GM21576 (cell line): ENCODE measurements around the gene ASB18.

Source experiments
- ATAC-seq: cut with Tn5 transposase; IDR thresholded peaks from one replicate; pipeline ENCODE4 v1.9.1; 2021; ENCODE audit warnings: mild to moderate bottlenecking, moderate library complexity; ENCODE audit not compliant: unreplicated experiment

ASB18 gene

DNA sequence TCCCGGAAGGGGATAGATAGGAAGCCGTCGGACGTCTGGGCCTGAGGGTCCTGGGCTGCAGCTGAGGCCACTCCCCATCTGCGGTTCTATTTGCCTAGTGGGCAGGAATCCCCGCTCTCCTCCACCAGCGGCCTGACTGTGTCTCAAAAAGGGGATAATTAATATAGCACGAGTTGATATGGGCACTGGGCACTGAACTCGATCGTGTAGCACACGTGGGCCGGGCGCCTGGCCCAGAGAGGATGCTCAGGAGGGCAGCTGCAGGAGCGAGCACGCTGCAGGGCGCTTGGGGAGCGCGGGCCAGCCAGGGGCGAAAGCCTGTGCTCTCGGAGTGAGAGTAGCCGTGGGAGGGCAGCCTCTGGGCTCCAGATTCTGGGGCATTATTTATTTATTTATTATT, 87.3 kb downstream of the ASB18 start:
- ATAC-seq = no peak

DNA sequence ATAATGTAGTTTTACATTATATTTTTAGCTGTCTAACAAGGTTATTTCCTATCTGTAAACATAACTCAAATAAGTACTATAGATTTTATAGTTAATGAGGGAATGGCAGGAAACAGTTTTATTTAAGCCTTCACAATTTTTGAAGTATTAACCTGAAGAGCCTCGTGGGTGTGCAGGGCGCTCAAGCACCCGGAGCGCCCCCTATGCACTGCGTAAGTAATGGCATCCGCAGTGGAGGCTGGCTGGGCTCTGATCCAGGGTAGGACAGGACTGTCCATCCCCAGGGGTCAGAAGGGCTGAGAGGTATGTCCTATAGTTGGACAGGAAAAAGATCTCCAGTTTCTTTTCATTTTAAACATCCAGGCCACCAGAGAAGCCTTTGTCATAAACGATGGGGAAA, 87.8 kb downstream of the ASB18 start:
- ATAC-seq = no peak

DNA sequence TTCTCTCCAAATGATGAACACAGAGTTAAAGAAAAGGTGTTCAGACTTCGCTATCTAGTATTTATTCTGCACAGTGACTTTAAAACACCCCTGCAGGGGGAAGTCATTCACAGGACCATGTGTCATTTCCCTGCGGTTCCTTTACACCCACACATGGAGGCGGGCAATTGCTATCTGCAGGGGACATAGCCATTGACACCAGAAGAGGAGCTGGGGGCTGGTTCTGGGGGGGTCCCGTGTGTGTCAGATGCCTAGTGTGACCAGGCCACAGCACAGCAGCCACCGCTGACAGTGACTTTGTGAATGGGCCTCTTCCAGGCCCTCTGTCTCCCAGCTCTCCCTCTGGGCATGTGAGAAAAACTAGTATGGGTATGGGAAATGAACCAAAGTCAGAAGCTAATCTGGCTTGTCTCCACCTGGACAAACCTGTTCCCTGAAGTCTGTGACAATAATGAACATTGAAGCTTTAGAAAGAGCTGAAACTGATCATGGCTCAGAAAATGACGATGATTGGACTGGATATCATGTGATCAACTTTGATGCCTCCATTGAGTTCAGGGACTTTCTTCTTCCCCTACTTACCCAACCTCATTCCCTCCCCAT, 88.6 kb downstream of the ASB18 start:
- no peak for ATAC-seq

DNA sequence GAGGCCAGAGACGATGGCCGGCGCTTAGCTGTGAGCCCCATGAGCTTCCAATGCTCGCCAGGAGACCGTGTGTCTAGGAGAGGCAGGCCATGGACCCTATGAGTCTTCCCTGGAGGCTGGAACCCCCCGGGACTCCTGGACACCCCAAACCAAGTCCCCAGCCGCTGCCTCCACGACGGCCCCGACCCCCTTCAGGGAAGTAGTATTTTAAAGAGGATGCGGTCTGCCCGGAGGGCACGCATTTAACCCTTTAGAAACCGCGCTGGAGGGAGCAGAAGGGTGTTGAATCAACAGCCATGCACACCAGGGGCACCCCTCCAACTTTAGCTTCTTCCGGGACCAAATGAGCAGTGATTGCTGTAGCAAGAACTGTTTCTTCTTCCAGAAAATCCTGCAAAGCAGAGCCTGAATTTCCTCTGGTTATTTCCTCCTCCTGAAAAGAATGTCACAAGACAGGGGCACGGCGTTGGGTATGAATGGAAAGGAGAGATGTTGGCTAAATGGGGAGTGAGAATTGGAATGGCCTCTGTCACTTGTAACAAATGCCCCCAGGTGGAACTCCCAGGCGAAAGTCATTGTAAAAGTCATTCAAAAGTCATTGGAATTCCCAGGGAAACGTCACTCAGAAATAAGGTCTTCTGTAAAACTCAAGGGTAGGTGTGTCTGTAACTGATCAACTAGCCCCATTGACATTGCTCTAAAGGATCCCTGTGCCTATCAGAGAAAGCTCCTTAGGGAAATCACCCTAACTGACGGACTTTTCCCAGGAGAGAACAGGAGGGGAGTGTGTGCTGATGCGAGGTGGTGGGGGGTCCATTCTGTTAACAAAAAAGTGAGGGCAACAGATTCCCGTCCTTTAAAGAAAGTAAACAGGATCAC, 90.2 kb downstream of the ASB18 start:
- ATAC-seq = no peak

DNA sequence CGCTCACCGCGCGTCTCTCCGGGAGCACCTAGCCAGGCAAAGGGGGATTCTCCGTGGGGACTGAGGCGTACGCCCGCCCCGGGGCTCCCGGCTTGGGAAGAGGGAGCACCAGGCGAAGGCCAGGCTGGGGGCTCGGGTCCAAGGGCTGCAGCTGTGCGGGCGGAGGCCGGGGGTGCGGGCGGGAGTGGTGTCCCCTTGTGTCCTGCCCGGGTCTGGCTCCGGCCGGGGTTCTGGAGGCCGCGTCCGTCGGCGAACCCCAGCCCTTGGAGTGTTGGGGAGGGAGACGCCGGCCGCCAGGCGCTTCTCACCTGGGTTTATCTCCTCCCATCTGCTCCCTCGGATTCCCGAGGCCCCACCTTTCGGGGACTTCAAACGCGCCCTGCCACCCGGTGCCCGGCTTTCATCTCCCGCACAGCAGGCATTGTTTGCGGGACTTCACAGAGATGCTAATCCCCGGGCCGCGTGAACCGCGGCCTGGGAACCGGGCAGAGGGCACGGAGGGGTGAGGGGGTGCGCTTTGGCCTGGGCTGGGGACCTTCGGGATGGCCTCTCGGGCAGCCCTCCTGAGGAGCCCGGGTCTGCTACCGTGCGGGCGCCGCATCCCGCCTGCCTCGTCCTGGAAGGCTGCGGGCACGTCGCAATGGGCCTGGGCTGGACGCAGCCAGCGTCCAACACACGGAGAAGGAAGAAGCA, 91.0 kb downstream of the ASB18 start:
- ATAC-seq = no peak

DNA sequence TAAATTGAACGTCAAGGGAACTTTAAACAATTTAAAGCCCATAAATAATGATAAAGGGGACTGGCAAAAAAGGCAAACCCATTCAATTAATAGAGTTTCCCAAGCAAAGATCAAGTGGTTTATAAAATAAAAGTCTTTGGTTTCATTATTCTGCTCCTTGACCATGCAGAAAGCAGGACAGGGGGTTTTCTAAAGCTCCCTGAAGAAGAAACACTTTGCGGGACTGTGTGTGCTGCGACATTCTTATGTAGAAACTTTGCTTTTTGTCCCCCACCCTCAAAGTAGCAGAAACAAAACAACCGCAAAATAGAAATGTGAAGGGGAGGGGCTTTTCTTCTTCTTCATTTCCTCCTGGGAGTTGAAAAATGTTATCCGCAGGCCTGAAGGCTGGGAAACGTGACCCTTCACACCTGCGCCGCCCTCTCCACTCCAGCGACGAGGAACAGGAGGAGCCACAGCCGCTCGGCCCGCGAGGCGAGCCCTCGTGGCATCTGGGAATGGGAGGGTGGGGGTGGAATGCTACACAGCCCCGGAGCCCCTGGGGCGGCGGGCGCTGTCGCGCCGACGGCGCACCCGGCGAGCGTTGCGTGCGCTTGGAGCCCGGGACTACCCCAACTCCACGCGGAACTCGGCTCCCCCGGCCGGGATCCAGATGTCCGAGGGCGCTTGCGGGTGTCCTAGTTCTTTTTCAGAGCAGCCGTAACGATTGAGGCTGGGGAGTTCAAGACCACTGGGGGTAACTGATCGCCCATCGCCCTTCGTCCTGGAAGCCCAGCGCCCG, 91.8 kb downstream of the ASB18 start:
- no peak for ATAC-seq

DNA sequence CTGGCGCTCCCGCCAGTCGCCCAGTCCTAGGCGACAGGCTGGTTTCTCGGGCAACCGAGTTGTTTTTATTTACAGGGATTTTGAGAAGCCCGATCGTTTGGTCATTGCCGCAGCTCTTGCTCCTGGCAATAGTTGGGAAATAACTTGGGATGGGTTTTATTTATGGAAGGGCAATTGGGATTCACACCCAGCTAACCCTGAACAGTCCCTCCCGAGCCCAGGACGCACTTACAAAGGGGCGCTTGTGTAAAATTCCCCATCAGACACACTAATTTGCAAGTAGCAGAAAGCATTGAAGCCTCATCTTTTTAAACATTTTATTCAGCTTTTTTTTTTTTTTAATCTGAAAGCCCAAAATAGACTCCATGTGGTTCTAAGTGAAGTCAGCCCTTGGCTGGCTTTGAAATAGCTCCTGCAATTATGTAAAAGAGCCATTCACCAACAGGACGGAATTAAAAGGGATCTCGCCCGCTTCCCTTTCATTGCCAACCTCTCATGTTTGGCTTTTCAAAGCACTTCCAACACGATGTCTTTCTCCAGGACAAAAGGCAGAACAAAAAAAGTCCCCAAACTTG, 92.4 kb downstream of the ASB18 start:
- ATAC-seq = no peak

DNA sequence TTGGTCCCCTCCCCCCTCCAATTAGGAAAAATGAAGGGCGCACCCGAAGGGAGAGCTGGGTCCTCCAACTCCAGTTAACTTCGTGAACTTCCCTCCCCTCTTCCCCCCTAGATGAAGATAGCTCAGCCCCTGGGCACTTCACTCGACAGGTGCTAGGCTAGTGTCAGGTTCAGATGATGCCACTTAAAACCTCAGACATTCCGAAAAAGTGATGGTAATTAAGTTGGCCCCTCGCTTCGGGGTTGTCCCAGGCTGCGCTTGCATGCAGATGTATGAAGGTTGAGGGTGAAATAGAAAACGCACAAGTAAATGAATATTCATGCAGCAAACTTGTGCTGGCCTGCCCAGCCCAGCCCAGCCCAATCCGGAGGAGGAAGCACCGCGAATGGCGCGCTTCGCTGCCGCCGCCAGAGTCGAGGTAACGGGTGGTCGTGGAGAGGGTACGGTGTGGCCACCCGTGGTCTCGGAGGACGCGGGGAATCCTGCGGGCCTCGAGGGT, 93.0 kb downstream of the ASB18 start:
- no peak for ATAC-seq

DNA sequence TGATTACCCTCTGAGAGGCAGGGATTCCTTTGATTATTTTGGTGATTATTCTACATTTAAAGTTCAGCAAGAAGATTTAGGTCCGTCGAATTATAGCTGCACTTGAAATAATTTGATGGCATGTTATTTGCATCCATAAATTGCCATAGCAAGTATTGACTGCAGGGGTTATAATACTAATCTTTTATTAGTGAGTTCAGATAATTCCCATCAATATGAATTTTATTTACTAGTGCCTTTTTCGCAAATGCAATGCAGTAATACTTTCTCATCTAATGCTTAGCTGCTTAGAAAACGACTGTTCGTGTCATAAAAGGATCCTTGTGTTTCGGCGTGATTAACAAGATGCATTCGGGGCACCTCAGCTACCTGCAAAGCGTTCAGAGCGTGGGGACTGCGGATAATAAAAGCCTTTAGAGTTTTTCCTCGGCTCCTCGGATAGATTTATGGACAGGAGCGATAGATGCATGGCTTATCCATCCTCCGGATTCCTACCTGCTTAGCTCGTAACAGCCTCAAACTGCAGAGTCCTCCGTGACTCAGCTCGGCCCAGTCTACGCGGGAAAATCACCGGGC, 93.5 kb downstream of the ASB18 start:
- no peak for ATAC-seq

DNA sequence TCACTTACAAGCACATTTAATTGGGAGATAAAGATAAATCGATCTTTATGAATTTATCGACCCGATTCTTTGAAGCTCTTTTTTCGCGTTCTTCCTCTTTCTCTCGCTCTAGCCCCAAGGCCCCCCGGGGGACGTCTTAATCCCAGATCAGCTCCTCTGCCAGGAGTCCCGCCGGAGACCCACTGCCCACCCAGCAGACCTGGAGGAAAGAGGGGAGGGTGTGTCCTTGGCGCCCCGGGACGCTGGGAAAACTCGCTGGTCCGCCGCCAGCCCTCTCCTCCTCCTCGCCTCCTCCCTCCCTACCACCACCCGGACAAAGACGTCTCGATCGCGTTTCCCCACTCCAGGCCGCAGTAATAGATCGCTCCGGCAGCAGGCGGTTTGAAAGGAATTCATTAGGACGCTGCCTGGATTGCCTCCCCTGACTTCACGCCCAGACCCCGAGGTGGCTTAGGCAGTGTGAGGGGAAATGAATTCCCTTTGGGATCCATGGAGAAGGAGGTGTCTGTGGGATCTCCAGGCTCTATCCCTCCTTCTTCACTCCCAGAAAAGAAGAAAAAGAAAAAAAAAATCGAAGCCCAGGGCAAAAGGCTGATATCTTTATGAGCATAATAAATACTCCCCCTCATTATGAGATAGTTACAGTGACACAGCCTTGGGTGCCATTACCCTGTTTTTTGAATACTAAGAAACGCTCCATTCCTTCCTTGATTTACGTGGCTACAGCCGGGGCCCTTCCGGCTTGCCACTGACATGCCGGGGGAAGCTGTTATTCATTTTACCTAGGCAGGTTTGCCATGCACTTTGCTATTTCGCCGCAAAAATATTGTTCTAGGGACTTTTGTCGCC, 94.2 kb downstream of the ASB18 start:
- ATAC-seq = no peak

DNA sequence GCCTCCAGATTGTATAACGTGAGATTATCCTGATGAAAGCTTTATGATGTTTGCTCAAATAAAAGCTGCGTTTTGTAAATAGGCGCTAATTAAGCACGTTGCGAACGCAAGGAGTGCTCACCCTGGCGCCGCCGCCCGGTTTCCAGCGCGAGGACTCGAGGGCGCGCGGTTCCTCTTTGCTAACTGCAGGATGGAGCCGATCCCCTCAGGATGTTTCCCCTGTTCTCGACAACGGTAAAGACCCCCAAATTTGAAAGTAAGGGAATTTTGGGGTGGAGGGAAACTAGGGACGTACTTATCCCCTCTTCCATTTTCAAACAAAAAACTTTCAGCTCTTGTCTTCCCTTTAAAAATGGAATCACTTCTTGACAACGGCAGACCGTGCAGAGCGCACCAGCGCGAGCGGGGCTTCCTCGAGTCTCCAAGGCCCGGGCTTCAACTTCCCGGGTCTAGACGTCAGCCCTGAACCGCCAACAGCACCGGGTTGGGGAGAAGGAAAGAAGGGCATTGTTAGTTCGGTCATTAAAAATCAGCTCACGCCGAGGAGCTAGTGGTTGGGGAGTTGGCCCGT, 95.0 kb downstream of the ASB18 start:
- no peak for ATAC-seq

DNA sequence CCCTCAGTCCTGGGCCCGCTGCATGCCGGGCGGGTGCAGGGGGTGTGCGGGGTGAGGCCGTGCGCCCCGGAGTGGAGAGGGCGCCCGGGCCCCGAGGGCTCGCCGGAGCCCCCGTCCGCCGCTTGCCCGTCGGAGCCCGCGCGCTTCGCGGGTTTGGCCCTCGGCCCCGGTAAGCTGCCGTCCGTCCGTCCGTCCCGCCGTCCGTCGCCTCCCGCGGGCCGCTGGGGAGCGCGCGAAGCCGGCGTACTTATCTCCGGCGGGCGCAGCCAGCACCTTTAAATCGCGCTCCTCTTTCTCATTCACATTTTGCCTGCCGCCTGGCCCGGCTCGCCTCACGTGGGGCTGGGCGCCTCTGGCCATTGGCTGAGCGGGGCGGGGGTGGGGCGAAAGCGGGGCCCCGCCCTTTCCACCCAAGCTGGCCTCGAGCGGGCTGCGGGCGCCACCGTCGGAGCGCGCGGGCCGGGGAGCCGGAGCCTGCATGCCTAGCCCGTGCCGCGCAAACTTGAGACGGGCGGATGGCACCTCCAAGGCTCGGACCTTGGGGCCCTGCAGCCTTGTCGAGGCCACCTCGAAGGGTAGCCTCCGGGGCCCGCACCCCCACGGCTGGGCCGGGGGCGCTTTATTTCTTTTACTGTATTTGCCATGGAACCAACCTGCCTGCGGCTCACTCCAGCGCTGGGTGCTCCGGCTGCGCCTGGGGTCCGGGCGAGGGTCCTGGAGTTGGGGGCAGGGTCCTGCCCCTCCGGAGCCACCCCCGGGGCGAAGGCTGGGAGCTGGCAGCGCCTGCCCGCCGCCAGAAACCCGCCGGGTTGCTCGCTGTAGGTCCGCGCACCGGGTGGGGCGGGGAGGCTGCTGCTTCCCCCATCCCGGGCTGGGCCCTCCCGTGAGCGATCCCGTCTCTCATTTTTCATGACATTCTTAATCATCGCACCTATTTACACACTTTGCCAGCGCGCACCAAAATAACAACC, 95.8 kb downstream of the ASB18 start, which contains the start of gene GBX2:
Gene GBX2, minus strand, starts transcription at position 277 of the 971 bp plus-strand sequence. CDS start 415 bp downstream, outside the sequence.
- no peak for ATAC-seq

DNA sequence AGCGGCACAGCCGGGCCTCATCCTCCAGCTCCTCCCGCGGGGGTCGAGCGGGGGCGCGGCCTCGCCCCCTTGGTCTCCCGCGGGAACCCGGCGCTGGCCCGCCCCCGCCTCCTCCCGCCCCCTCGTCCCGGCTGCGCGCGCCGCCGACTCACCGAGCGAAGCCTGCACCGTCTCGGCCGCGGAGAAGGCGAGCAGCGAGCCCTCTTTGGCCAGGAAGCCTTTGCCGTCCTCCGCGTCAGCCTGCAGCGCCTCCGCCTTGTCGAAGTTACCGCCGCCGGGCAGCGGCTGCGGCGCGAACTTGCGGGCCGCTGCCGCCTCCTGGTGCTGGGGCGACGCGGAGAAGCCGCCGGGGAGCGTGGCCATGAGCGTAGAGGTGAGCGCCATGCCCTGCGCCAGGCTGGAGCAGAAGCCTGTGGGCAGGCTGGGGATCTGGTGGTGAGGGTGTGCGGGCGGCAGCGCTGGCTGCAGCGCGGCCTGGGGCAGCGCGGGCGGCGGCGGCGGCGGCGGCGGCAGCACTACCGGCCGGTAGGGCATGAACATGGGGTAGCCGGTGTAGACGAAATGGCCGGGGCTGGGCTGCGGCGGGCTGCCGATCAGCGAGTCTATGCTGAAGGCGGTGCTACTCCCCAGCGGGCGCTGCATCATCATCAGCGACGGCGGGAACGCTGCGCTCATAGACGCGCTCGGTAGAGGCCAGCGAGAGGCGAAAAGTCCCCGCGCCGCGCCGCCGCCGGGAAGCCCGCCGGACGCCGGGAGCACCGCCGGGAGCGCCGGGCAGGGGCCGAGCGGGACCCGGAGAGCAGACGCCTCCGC, 96.7 kb downstream of the ASB18 start:
- no peak for ATAC-seq

DNA sequence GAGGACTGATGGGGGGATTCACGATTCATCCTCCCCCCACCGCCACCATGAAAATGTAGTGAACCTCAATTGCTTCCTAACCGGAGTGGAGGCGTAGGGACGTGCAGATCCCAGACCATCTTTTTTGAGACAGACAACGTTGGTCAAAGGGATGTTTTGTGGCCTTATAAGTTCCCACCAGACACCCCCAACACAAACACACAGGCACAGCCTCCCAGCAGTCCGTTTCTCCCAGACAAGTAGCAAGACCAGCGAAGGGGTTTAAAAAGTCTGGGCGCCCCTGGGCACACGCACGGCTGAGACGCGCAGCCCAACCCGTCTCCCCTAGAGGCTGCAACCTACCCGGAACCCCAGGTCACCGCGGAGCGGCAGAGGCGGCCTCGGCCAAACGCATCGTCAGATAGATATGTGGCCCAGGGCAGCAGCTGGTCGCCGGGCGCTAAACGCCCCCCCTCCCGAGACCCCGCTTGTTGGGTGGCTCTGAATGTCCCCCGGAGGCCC, 97.4 kb downstream of the ASB18 start:
- ATAC-seq = no peak

DNA sequence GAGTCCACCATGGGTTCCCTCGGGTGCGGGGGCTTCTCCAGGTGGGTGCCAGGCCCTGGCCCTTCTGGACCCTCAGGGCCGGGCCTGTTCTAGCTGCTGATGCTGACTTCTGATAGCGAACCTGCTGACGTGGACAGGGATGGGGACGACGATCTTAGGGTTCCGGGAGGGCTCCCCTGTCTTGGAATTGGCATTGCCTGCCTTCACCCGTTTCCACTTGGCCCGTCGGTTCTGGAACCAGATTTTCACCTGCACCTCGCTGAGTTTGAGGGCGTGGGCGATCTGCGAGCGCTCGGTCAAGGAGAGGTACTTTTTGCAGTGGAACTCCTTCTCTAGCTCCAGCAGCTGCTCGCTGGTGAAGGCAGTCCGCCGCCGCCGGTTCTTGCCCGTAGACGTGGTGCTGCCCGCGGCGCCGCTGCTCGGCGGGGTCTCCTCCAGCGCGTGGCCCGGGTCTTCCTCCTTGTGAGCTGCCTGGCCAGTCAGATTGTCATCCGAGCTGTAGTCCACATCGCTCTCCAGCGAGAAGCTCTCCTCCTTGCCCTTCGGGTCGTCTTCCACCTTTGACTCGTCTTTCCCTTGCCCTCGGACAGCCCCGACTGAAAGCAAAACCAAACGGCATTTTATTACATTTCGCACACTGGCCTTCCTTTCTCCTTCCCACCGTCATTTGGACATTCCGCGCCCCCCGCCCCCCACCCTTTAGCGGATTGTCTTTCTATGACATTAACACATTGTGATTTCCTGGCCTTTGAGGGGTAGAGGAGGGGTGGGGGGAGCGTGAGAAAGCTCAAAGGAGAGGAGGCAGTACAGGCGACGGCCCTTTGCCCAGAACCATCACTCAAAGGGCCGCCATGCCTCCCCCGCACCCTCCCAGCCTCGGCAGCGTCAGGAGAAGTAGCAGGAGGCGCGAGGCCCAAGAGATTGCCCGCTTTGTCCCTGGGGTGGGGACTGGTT, 98.1 kb downstream of the ASB18 start:
- ATAC-seq = no peak
